ENCODE measurements around the gene WFDC12.

WFDC12 gene

GRCh38 chr20:45080867-45081624, 43.2 kb downstream of the WFDC12 start:
- peak; percentile 47 for TF ChIP-seq CTCF (conservative IDR thresholded peaks at IDR 0.05; ENCODE audit: control insufficient read depth, insufficient read depth, low read depth, low read length)

GRCh38 chr20:45077559-45077958, 46.7 kb downstream of the WFDC12 start:
- TF ChIP-seq CTCF (conservative IDR thresholded peaks at IDR 0.05; ENCODE audit: control insufficient read depth, insufficient read depth, low read depth, low read length): no peak
- no peak for DNase-seq (ENCODE audit: low read depth)
- H3K4me3 ChIP-seq (ENCODE audit: control insufficient read depth, low read depth, low read length): no peak overlapping the region

More at GRCh38 chr20:45080867-45081624, 43.2 kb downstream of the WFDC12 start:
- DNase-seq (ENCODE audit: low read depth): no peak
- no peak overlapping the region for H3K4me3 ChIP-seq (ENCODE audit: control insufficient read depth, low read depth, low read length)

Measured in fibroblast of mammary gland (primary cell).